Prostate gland (tissue), 2 donors: ENCODE results near the gene MCM6. TPM values are rescaled to one million over a fixed set of nuclear protein-coding genes. Genes with fewer than 3 reads are reported as not detected.

ENCODE experiments used
- DNase-seq: peaks from one replicate; pipeline ENCODE4 v3.0.0-alpha.2; 2019; ENCODE audit warnings: low spot score
- H3K27ac ChIP-seq, 2 donors: fragments of 200-600 bp; sonication (generic); 2 replicates each; pipeline ENCODE4 v1.5.1; 2017 to 2019
- H3K27me3 ChIP-seq: fragments of 200-600 bp; sonication (generic); replicated peaks from 2 replicates; pipeline ENCODE4 v1.5.1; 2019; ENCODE audit not compliant: insufficient read depth
- H3K36me3 ChIP-seq, 2 donors: fragments of 200-600 bp; sonication (generic); 1 replicate in 1 of 2; 2 replicates in 1 of 2; pipeline versions ENCODE4 v1.5.1 to v1.8.1; 2017 to 2019
- H3K4me1 ChIP-seq: fragments of 200-600 bp; sonication (generic); replicated peaks from 2 replicates; pipeline ENCODE4 v1.5.1; 2019
- H3K4me3 ChIP-seq, 2 donors: fragments of 200-600 bp; sonication (generic); 2 replicates each; pipeline ENCODE4 v1.5.1; 2017 to 2019
- H3K9me3 ChIP-seq: fragments of 200-600 bp; sonication (generic); 2 replicates; pipeline ENCODE4 v1.5.1; 2017
- CTCF ChIP-seq, 4 experiments: fragments of 200-600 bp in 2 of 4; fragments of 450-650 bp in 2 of 4; sonication (generic) in 2 of 4; IDR thresholded peaks; 1 replicate in 3 of 4; 2 replicates in 1 of 4; pipeline ENCODE4 v1.5.1; 2016 to 2019; ENCODE audit warnings: antibody characterized with exemption in 4 of 4, mild to moderate bottlenecking in 2 of 4, moderate library complexity in 2 of 4
- POLR2A ChIP-seq: fragments of 450-650 bp; IDR thresholded peaks from one replicate; pipeline ENCODE4 v1.6.1; 2016; ENCODE audit warnings: antibody characterized with exemption, mild to moderate bottlenecking
- POLR2AphosphoS5 ChIP-seq: sonication (generic); formaldehyde crosslinking; IDR thresholded peaks from one replicate; pipeline ENCODE4 v1.6.1; 2017; ENCODE audit warnings: antibody characterized with exemption
- WGBS: methylation state at CpG from one replicate; pipeline ENCODE4 v1.1.5; 2018; 5-methylcytosine and 5-hydroxymethylcytosine counted together
- intact Hi-C: fragments of 100-400 bp; cut with DNase I; formaldehyde crosslinking; loops from one replicate; pipeline ENCODE4 v1.14.2; 2022
- total RNA-seq, 2 donors: library from RNA; depleted of rRNA; stranded (reverse); fragments of >200 nt; gene quantifications; one replicate each; pipeline ENCODE4 v1.1.0, GENCODE V29; 2016

Gene MCM6
- total RNA-seq, 2 donors from 2014 or later = 6.8 to 19.8 TPM

- 95% methylated on average over 6 of the region's 6 CpGs for WGBS
- no peak for DNase-seq
- Histone ChIP-seq H3K36me3 (no peaks in the 10 kb centered on the region), H3K27ac (no peak overlapping the region), H3K4me3 (no peak overlapping the region), H3K4me1 (no peaks in the 10 kb centered on the region), H3K9me3 (no peaks in the 10 kb centered on the region), H3K27me3 (no peaks in the 10 kb centered on the region)
- TF ChIP-seq CTCF (IDR thresholded peaks at IDR 0.05) (no peak), POLR2AphosphoS5 (no peak), POLR2A (no peak)
- intact Hi-C loops = no loop called here
Measured at GRCh38 chr2:135826544-135826943, 49.7 kb downstream of the MCM6 start.

- no peak overlapping the region for H3K27ac ChIP-seq
- intact Hi-C loops = no loop called here
- WGBS = 37% methylated on average over 11 of the region's 11 CpGs
- H3K36me3 ChIP-seq = no peaks in the 10 kb centered on the region
- no peak for DNase-seq
- H3K4me3 ChIP-seq = no peak overlapping the region
- no peak for TF ChIP-seq CTCF (IDR thresholded peaks at IDR 0.05)
- no peak for TF ChIP-seq POLR2AphosphoS5
- no peak for TF ChIP-seq POLR2A
- H3K9me3 ChIP-seq = no peaks in the 10 kb centered on the region
- no peaks in the 10 kb centered on the region for H3K27me3 ChIP-seq
- H3K4me1 ChIP-seq = no peaks in the 10 kb centered on the region
Measured at GRCh38 chr2:135825550-135826176, 50.6 kb downstream of the MCM6 start.

GRCh38 chr2:135825131-135825530 is 51.1 kb downstream of the MCM6 start:
- WGBS = 87% methylated on average over 9 of the region's 9 CpGs
- no peak overlapping the region for H3K4me3 ChIP-seq
- no peaks in the 10 kb centered on the region for H3K9me3 ChIP-seq
- no peaks in the 10 kb centered on the region for H3K36me3 ChIP-seq
- TF ChIP-seq POLR2AphosphoS5 = no peak
- DNase-seq = no peak
- H3K27me3 ChIP-seq = no peaks in the 10 kb centered on the region
- no peak overlapping the region for H3K27ac ChIP-seq
- no peaks in the 10 kb centered on the region for H3K4me1 ChIP-seq
- intact Hi-C loops = no loop called here

- Histone ChIP-seq H3K27me3 (no peaks in the 10 kb centered on the region), H3K4me3 (no peak overlapping the region), H3K4me1 (no peaks in the 10 kb centered on the region), H3K27ac (no peak overlapping the region), H3K9me3 (no peaks in the 10 kb centered on the region), H3K36me3 (no peaks in the 10 kb centered on the region)
- intact Hi-C loops = no loop called here
- no peak for DNase-seq
- WGBS = 94% methylated on average over 1 of the region's 1 CpG
- TF ChIP-seq POLR2AphosphoS5 (no peak), POLR2A (no peak), CTCF (IDR thresholded peaks at IDR 0.05) (no peak)
Measured at GRCh38 chr2:135822855-135823254, 53.4 kb downstream of the MCM6 start.

GRCh38 chr2:135821190-135821589 is 55.1 kb downstream of the MCM6 start:
- intact Hi-C loops = no loop called here
- 97% methylated on average over 2 of the region's 2 CpGs for WGBS
- no peak for DNase-seq
- H3K9me3 ChIP-seq = no peaks in the 10 kb centered on the region
- TF ChIP-seq CTCF (IDR thresholded peaks at IDR 0.05) (no peak), POLR2AphosphoS5 (no peak), POLR2A (no peak)
- no peaks in the 10 kb centered on the region for H3K4me1 ChIP-seq
- H3K27ac ChIP-seq = no peak overlapping the region
- H3K36me3 ChIP-seq = no peaks in the 10 kb centered on the region
- H3K27me3 ChIP-seq = no peaks in the 10 kb centered on the region
- no peak overlapping the region for H3K4me3 ChIP-seq
